ENCODE results near the gene RSAD1.

RSAD1 gene

GRCh38 chr17:50522766-50523165 is 44.1 kb downstream of the RSAD1 start:
- DNase-seq = no peak

DNA sequence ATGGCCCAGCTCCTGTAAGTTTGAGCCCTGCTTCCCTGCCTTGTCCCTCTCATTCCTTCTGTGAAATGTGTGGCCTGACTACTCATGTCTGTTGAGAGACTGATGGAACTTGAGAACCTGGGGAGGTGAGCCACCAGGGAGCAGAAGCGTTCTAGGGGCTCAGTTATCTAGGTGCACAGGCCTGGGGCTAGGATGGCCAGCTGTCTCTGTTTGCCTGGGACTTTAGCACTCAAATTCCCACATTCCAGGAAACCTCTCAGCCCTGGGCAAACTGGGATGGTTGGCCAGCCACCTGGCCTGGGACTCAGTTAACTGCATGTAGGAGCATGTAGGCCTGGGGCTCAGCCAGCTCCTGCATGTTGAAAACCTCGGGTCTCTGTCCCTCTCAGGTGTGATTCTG is 44.5 kb downstream of the RSAD1 start:
- no peak for DNase-seq

- DNase-seq = no peak
Measured at GRCh38 chr17:50524838-50525237, 46.2 kb downstream of the RSAD1 start.

DNA sequence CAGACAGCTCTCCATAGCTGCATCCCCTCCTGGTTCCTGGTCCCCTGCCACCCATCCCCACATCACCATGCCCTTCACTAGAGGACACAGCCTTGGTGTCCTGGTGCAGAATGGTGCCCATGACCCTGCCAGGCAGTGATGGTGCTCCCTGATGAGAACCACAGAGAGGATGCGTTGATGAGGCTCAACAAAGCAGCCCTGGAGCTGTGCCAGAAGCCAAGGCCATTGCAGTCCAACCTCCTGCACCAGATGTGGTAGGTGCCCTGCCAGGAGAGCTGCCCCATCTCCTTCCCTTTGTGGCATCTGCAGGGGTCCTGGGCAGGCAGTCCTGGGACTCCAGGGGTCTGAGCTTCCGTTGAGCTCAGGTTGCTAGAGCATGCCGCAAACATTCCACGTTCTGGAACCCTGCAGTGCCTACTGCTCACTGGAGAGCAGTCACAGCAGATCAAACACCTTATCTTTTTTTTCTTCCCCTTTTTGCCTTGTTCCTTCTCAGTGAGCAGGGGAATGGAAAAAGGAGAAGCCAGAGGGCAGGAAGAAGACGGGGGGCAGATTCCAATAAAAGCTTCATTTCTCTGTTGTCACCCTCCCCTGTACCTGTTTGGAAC is 48.6 kb downstream of the RSAD1 start:
- no peak for DNase-seq

DNA sequence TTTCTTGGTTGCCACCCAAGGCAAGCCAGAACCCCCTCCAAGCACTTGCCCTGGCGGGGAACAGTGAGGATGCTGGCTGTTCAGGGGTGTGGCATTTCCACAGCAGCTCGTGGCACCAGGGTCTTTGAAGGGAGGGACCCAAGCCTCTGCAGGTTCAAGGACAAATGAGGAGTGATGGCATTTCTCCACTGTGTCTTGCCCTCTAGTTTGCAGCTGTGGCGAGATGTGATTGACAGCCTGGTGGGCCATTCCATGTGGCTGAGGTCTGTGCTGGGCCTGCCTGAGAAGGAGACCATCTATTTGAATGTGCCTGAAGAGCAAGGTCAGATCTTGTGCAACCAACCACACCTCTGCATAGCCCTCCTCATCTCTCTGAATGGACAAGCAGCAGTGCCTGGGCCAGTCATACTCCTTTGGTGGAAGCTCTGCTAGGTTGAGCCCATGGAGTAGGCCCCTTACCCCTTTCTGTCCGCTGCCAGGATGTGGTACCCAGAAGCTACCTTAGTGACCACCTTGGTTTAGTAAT is 49.4 kb downstream of the RSAD1 start:
- DNase-seq = no peak

GRCh38 chr17:50529849-50530248 is 51.2 kb downstream of the RSAD1 start:
- DNase-seq = no peak

DNA sequence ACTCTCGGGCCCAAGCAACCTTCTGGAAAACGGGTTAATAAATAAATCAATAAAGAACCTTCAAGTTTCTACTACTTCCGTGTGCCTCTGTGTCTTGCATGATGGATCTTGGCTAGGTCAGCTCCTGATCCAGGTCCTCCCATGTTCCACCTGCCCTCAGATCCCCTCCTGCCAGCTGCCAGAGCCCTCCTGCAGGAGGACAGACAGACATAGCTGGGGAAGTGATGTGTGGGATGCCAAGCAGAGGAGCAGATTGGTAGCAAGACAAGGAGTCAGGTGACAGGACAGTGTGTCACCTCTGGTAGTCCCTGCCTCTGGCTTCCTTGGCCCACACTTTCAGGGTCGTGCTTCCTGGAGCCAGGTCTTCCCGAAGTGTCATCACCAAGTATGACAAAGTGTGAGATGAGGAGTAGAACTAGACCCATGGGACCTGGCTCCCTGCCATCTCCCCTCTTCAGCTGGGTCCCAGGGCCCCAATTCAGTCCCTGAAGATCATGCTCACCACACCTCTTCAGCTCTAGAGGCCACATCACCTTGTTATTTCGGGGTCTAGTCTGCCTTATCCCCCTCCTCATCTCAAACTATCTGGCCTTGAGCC is 52.9 kb downstream of the RSAD1 start:
- no peak for DNase-seq

- no peak for DNase-seq
Measured at GRCh38 chr17:50532452-50533024, 53.9 kb downstream of the RSAD1 start, which contains the start of gene EPN3. Gene EPN3 (plus strand): TSS chr17:50532735. CDS start chr17:50536557, 3,822 bp downstream.

- DNase-seq = no peak
Measured at GRCh38 chr17:50533185-50533584, 54.5 kb downstream of the RSAD1 start.

DNA sequence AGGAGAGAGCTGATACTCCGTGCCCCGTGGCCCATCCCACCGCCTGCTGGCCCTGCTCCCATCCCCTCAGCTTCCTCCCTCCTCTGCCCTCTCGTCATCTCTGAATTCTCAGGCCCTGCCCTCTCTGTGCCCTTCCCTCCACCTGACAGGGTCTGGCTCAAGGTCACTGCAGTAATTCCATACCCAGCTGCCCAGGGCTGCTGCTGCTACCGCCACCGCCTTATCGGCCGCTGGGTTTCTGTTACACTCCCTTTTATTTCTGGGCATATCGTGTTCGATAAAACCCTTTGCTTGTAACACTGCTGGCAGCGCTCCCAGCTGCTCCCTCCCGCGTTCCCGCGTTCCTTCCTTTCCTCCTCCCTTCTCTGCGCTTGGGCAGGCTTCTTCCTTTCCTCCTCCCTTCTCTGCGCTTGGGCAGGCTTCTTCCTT is 55.1 kb downstream of the RSAD1 start:
- DNase-seq = no peak

- no peak for DNase-seq
Measured at GRCh38 chr17:50534222-50534978, 55.7 kb downstream of the RSAD1 start.

GRCh38 chr17:50534979-50535326 is 56.3 kb downstream of the RSAD1 start:
- no peak for DNase-seq

- DNase-seq = no peak
Measured at GRCh38 chr17:50535407-50535806, 56.7 kb downstream of the RSAD1 start.
